ENCODE data around the gene AFMID. TPM values are rescaled to one million over a fixed set of nuclear protein-coding genes. Genes with fewer than 3 reads are reported as not detected.

AFMID gene
- total and polyA plus RNA-seq, 4 donors, result 18.1 to 45.4 (median 29.3) TPM

GRCh38 chr17:78184868-78185267 lies 2.3 kb upstream of the AFMID start:
- intact Hi-C loops (cut with DNase I), result no loop called here
- ATAC-seq (ENCODE audit: low FRiP score), result no peak
- DNase-seq, result no peak
- Histone ChIP-seq H3K9me3 (ENCODE audit: control insufficient read depth, low read length) (no peaks in the 10 kb centered on the region), H3K4me1 (ENCODE audit: control insufficient read depth in 1 of 2, insufficient read depth in 2 of 2, low read length in 2 of 2) (peaks cover 0 to 7% of the 10 kb centered on the region in 2 donors), H3K36me3 (ENCODE audit: control insufficient read depth in 1 of 2, insufficient read depth in 2 of 2, low read length in 1 of 2) (no peaks in the 10 kb centered on the region), H3K27ac (ENCODE audit: low read depth in 1 of 2, low read length in 2 of 2) (peak overlapping the region in 1 of 2 donors; percentile 1), H3K27me3 (ENCODE audit: control insufficient read depth in 1 of 2, insufficient read depth in 2 of 2, low read length in 1 of 2) (no peaks in the 10 kb centered on the region), H3K4me3 (ENCODE audit: low read length in 2 of 2) (no peak overlapping the region)
- 10 to 21% methylated on average over 9 of the region's 9 CpGs for WGBS, 2 donors

- H3K4me1 ChIP-seq (ENCODE audit: control insufficient read depth in 1 of 2, insufficient read depth in 2 of 2, low read length in 2 of 2), result peaks cover 0 to 3% of the 10 kb centered on the region in 2 donors
- DNase-seq, result peak in 1 of 2 donors; percentile 79
- WGBS, 2 donors, result 54 to 55% methylated on average over 10 of the region's 10 CpGs
- H3K27ac ChIP-seq (ENCODE audit: low read depth in 1 of 2, low read length in 2 of 2), result no peak overlapping the region
- no peak overlapping the region for H3K4me3 ChIP-seq (ENCODE audit: low read length in 2 of 2)
- no peaks in the 10 kb centered on the region for H3K9me3 ChIP-seq (ENCODE audit: control insufficient read depth, low read length)
- peak; percentile 30 for ATAC-seq (ENCODE audit: low FRiP score)
- H3K36me3 ChIP-seq (ENCODE audit: control insufficient read depth in 1 of 2, insufficient read depth in 2 of 2, low read length in 1 of 2), result peaks cover 0 to 2% of the 10 kb centered on the region in 2 donors
- intact Hi-C loops (cut with DNase I), result no loop called here
- no peaks in the 10 kb centered on the region for H3K27me3 ChIP-seq (ENCODE audit: control insufficient read depth in 1 of 2, insufficient read depth in 2 of 2, low read length in 1 of 2)
Observed at GRCh38 chr17:78185981-78186691, 1.0 kb upstream of the AFMID start.

- no peaks in the 10 kb centered on the region for H3K27me3 ChIP-seq (ENCODE audit: control insufficient read depth in 1 of 2, insufficient read depth in 2 of 2, low read length in 1 of 2)
- H3K9me3 ChIP-seq (ENCODE audit: control insufficient read depth, low read length), result no peaks in the 10 kb centered on the region
- H3K27ac ChIP-seq (ENCODE audit: low read depth in 1 of 2, low read length in 2 of 2), result no peak overlapping the region
- 59 to 88% methylated on average over 5 of the region's 5 CpGs for WGBS, 2 donors
- no peaks in the 10 kb centered on the region for H3K36me3 ChIP-seq (ENCODE audit: control insufficient read depth in 1 of 2, insufficient read depth in 2 of 2, low read length in 1 of 2)
- ATAC-seq (ENCODE audit: low FRiP score) (no peak), DNase-seq (no peak)
- H3K4me1 ChIP-seq (ENCODE audit: control insufficient read depth in 1 of 2, insufficient read depth in 2 of 2, low read length in 2 of 2), result no peaks in the 10 kb centered on the region
- intact Hi-C loops (cut with DNase I), result no loop called here
- H3K4me3 ChIP-seq (ENCODE audit: low read length in 2 of 2), result no peak overlapping the region
Observed at GRCh38 chr17:78196716-78197115, 9.6 kb downstream of the AFMID start.

- no peaks in the 10 kb centered on the region for H3K9me3 ChIP-seq (ENCODE audit: control insufficient read depth, low read length)
- H3K27me3 ChIP-seq (ENCODE audit: control insufficient read depth in 1 of 2, insufficient read depth in 2 of 2, low read length in 1 of 2), result no peaks in the 10 kb centered on the region
- DNase-seq (no peak), ATAC-seq (ENCODE audit: low FRiP score) (no peak)
- no peak overlapping the region for H3K27ac ChIP-seq (ENCODE audit: low read depth in 1 of 2, low read length in 2 of 2)
- no peak overlapping the region for H3K4me3 ChIP-seq (ENCODE audit: low read length in 2 of 2)
- no peaks in the 10 kb centered on the region for H3K4me1 ChIP-seq (ENCODE audit: control insufficient read depth in 1 of 2, insufficient read depth in 2 of 2, low read length in 2 of 2)
- intact Hi-C loops (cut with DNase I), result no loop called here
- WGBS, 2 donors, result 82 to 84% methylated on average over 9 of the region's 9 CpGs
- no peaks in the 10 kb centered on the region for H3K36me3 ChIP-seq (ENCODE audit: control insufficient read depth in 1 of 2, insufficient read depth in 2 of 2, low read length in 1 of 2)
Observed at GRCh38 chr17:78197147-78197832, 10.1 kb downstream of the AFMID start.

- 93% methylated on average over 6 of the region's 6 CpGs for WGBS, 2 donors
- ATAC-seq (ENCODE audit: low FRiP score) (no peak), DNase-seq (no peak)
- Histone ChIP-seq H3K27ac (ENCODE audit: low read depth in 1 of 2, low read length in 2 of 2) (no peak overlapping the region), H3K27me3 (ENCODE audit: control insufficient read depth in 1 of 2, insufficient read depth in 2 of 2, low read length in 1 of 2) (no peaks in the 10 kb centered on the region), H3K4me3 (ENCODE audit: low read length in 2 of 2) (no peak overlapping the region), H3K4me1 (ENCODE audit: control insufficient read depth in 1 of 2, insufficient read depth in 2 of 2, low read length in 2 of 2) (no peaks in the 10 kb centered on the region), H3K9me3 (ENCODE audit: control insufficient read depth, low read length) (no peaks in the 10 kb centered on the region), H3K36me3 (ENCODE audit: control insufficient read depth in 1 of 2, insufficient read depth in 2 of 2, low read length in 1 of 2) (no peaks in the 10 kb centered on the region)
- intact Hi-C loops (cut with DNase I), result no loop called here
Observed at GRCh38 chr17:78200451-78200850, 13.3 kb downstream of the AFMID start.

GRCh38 chr17:78202666-78203065 lies 15.5 kb downstream of the AFMID start:
- no peaks in the 10 kb centered on the region for H3K9me3 ChIP-seq (ENCODE audit: control insufficient read depth, low read length)
- no peak overlapping the region for H3K27ac ChIP-seq (ENCODE audit: low read depth in 1 of 2, low read length in 2 of 2)
- ATAC-seq (ENCODE audit: low FRiP score), result no peak
- no peak overlapping the region for H3K4me3 ChIP-seq (ENCODE audit: low read length in 2 of 2)
- intact Hi-C loops (cut with DNase I), result no loop called here
- no peaks in the 10 kb centered on the region for H3K36me3 ChIP-seq (ENCODE audit: control insufficient read depth in 1 of 2, insufficient read depth in 2 of 2, low read length in 1 of 2)
- WGBS, 2 donors, result 95% methylated on average over 8 of the region's 8 CpGs
- no peaks in the 10 kb centered on the region for H3K27me3 ChIP-seq (ENCODE audit: control insufficient read depth in 1 of 2, insufficient read depth in 2 of 2, low read length in 1 of 2)
- DNase-seq, result no peak
- H3K4me1 ChIP-seq (ENCODE audit: control insufficient read depth in 1 of 2, insufficient read depth in 2 of 2, low read length in 2 of 2), result no peaks in the 10 kb centered on the region

DNA sequence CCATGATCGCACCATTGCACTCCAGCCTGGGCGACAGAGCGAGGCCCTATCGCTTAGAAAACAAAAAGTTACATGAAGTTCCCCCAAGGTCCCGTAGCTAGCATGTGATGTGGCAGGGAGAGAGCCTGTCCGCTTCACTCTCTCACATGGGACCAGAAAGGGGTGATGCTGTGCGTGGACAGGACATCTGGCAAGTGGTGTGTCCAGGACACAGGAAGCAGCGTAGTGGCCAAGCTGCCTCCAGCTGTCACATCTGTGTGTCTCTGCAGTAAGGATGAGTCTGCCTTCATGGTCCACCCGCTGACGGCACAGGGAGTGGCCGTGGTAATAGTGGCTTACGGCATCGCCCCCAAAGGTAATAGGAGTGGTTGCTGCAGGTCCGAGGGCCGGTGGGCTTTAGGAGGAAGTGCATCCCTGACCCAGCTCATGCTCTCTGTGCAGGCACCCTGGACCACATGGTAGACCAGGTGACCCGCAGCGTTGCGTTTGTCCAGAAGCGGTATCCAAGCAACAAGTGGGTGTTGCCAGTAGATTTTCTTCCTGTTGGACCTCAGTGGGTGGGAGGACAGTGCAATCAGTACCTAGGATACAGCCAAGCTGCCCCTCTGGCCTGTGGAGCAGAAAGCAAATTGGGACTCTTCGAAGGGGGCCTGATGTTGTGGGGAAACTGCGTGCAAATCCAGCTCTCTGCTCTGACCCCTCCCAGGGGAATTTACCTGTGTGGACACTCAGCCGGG lies 17.4 kb downstream of the AFMID start:
- H3K27ac ChIP-seq (ENCODE audit: low read depth in 1 of 2, low read length in 2 of 2), result no peak overlapping the region
- intact Hi-C loops (cut with DNase I), result no loop called here
- ATAC-seq (ENCODE audit: low FRiP score) (peak; percentile 7), DNase-seq (no peak)
- no peaks in the 10 kb centered on the region for H3K36me3 ChIP-seq (ENCODE audit: control insufficient read depth in 1 of 2, insufficient read depth in 2 of 2, low read length in 1 of 2)
- no peaks in the 10 kb centered on the region for H3K9me3 ChIP-seq (ENCODE audit: control insufficient read depth, low read length)
- no peaks in the 10 kb centered on the region for H3K27me3 ChIP-seq (ENCODE audit: control insufficient read depth in 1 of 2, insufficient read depth in 2 of 2, low read length in 1 of 2)
- H3K4me3 ChIP-seq (ENCODE audit: low read length in 2 of 2), result no peak overlapping the region
- 94 to 95% methylated on average over 22 of the region's 22 CpGs for WGBS, 2 donors
- H3K4me1 ChIP-seq (ENCODE audit: control insufficient read depth in 1 of 2, insufficient read depth in 2 of 2, low read length in 2 of 2), result no peaks in the 10 kb centered on the region

DNA sequence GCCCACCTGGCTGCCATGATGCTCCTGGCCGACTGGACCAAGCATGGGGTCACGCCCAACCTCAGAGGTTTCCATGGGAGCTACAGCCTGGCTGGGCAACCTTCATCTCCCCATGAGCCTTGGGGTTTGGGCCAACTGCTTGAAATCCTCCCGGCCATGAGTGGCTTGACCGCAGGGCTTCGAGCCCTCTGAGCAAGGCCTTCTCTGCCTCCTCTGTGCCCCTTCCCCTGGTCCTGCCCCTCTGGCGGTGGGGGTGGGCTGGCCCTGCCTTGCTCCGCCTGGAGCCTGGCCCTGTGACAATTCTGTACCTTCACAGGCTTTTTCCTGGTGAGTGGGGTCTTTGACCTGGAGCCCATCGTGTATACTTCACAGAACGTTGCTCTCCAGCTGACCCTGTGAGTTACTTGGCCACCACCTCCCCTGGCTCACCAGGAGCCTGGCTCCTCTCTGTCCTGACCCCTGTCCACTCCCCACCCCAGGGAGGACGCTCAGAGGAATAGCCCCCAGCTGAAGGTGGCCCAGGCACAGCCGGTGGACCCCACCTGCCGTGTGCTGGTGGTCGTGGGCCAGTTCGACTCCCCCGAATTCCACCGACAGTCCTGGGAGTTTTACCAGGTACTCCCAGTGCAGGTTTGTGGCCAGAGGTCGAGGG lies 18.1 kb downstream of the AFMID start:
- WGBS, 2 donors, result 90 to 91% methylated on average over 17 of the region's 17 CpGs
- peak; percentile 36 for ATAC-seq (ENCODE audit: low FRiP score)
- no peak overlapping the region for H3K27ac ChIP-seq (ENCODE audit: low read depth in 1 of 2, low read length in 2 of 2)
- intact Hi-C loops (cut with DNase I), result no loop called here
- no peak overlapping the region for H3K4me3 ChIP-seq (ENCODE audit: low read length in 2 of 2)
- H3K4me1 ChIP-seq (ENCODE audit: control insufficient read depth in 1 of 2, insufficient read depth in 2 of 2, low read length in 2 of 2), result no peaks in the 10 kb centered on the region
- no peaks in the 10 kb centered on the region for H3K9me3 ChIP-seq (ENCODE audit: control insufficient read depth, low read length)
- no peaks in the 10 kb centered on the region for H3K36me3 ChIP-seq (ENCODE audit: control insufficient read depth in 1 of 2, insufficient read depth in 2 of 2, low read length in 1 of 2)
- no peak for DNase-seq
- no peaks in the 10 kb centered on the region for H3K27me3 ChIP-seq (ENCODE audit: control insufficient read depth in 1 of 2, insufficient read depth in 2 of 2, low read length in 1 of 2)
